ENCODE results near the gene PPIP5K1.

Gene PPIP5K1

GRCh38 chr15:43493703-43494472 lies 96.1 kb downstream of the PPIP5K1 start:
- no peak for TF ChIP-seq TCF12 (IDR thresholded peaks at IDR 0.05; ENCODE audit: low read depth)
- TF ChIP-seq MAX (IDR thresholded peaks at IDR 0.05) = no peak
- no peak for TF ChIP-seq RAD21 (IDR thresholded peaks at IDR 0.05; ENCODE audit: low read depth)
- TF ChIP-seq NFIC (IDR thresholded peaks at IDR 0.05) = no peak
- no peak for TF ChIP-seq ZBTB7A (IDR thresholded peaks at IDR 0.05; ENCODE audit: low read depth)
- no peak for TF ChIP-seq TEAD4 (IDR thresholded peaks at IDR 0.05)
- no peak for TF ChIP-seq YY1 (IDR thresholded peaks at IDR 0.05; ENCODE audit: low read depth)
- no peak for TF ChIP-seq REST (IDR thresholded peaks at IDR 0.05; ENCODE audit: low read depth)
- TF ChIP-seq TAF1 (IDR thresholded peaks at IDR 0.05; ENCODE audit: low read depth) = no peak
- TF ChIP-seq EP300 (IDR thresholded peaks at IDR 0.05; ENCODE audit: borderline replicate concordance) = no peak

GRCh38 chr15:43492673-43493601 lies 97.1 kb downstream of the PPIP5K1 start, which contains the start of gene TP53BP1:
TP53BP1 (minus strand) TSS chr15:43493156; CDS start chr15:43493043, 113 bp downstream.
- TF ChIP-seq FOXM1 (IDR thresholded peaks at IDR 0.05; ENCODE audit: borderline replicate concordance, low read depth) (no peak), RAD21 (IDR thresholded peaks at IDR 0.05; ENCODE audit: low read depth) (no peak), NFIC (IDR thresholded peaks at IDR 0.05) (no peak), ZBTB7A (IDR thresholded peaks at IDR 0.05; ENCODE audit: low read depth) (no peak; the same call in none of the 2 replicates), TAF1 (IDR thresholded peaks at IDR 0.05; ENCODE audit: low read depth) (peak; percentile 49), REST (IDR thresholded peaks at IDR 0.05; ENCODE audit: low read depth) (no peak), TCF12 (IDR thresholded peaks at IDR 0.05; ENCODE audit: low read depth) (no peak), CREB1 (IDR thresholded peaks at IDR 0.05; ENCODE audit: low read depth) (peak; percentile 88), CEBPB (IDR thresholded peaks at IDR 0.05) (no peak), TEAD4 (IDR thresholded peaks at IDR 0.05) (no peak), YY1 (IDR thresholded peaks at IDR 0.05; ENCODE audit: low read depth) (peak; percentile 83), MAX (IDR thresholded peaks at IDR 0.05) (peak; percentile 42; the same call in 1 of the 2 replicates)

- TF ChIP-seq CREB1 (IDR thresholded peaks at IDR 0.05; ENCODE audit: low read depth) = no peak
- no peak for TF ChIP-seq EP300 (IDR thresholded peaks at IDR 0.05; ENCODE audit: borderline replicate concordance)
- no peak for TF ChIP-seq CEBPB (IDR thresholded peaks at IDR 0.05)
- no peak for TF ChIP-seq TEAD4 (IDR thresholded peaks at IDR 0.05)
- TF ChIP-seq ZBTB7A (IDR thresholded peaks at IDR 0.05; ENCODE audit: low read depth) = no peak
- no peak for TF ChIP-seq NFIC (IDR thresholded peaks at IDR 0.05)
- no peak for TF ChIP-seq USF1 (IDR thresholded peaks at IDR 0.05)
- TF ChIP-seq RAD21 (IDR thresholded peaks at IDR 0.05; ENCODE audit: low read depth) = no peak
- TF ChIP-seq YY1 (IDR thresholded peaks at IDR 0.05; ENCODE audit: low read depth) = no peak
- no peak for TF ChIP-seq MAX (IDR thresholded peaks at IDR 0.05)
Measured at GRCh38 chr15:43492266-43492665, 97.7 kb downstream of the PPIP5K1 start.

- TF ChIP-seq RAD21 (IDR thresholded peaks at IDR 0.05; ENCODE audit: low read depth) = no peak
- TF ChIP-seq FOXM1 (IDR thresholded peaks at IDR 0.05; ENCODE audit: borderline replicate concordance, low read depth) = no peak
- TF ChIP-seq EP300 (IDR thresholded peaks at IDR 0.05; ENCODE audit: borderline replicate concordance) = no peak
- no peak for TF ChIP-seq CREB1 (IDR thresholded peaks at IDR 0.05; ENCODE audit: low read depth)
- TF ChIP-seq ZBTB7A (IDR thresholded peaks at IDR 0.05; ENCODE audit: low read depth) = no peak
- no peak for TF ChIP-seq NFIC (IDR thresholded peaks at IDR 0.05)
- TF ChIP-seq MAX (IDR thresholded peaks at IDR 0.05) = no peak
- no peak for TF ChIP-seq TEAD4 (IDR thresholded peaks at IDR 0.05)
- TF ChIP-seq EGR1 (IDR thresholded peaks at IDR 0.05) = no peak
- no peak for TF ChIP-seq YY1 (IDR thresholded peaks at IDR 0.05; ENCODE audit: low read depth)
- no peak for TF ChIP-seq REST (IDR thresholded peaks at IDR 0.05; ENCODE audit: low read depth)
- TF ChIP-seq TAF1 (IDR thresholded peaks at IDR 0.05; ENCODE audit: low read depth) = no peak
- no peak for TF ChIP-seq TCF12 (IDR thresholded peaks at IDR 0.05; ENCODE audit: low read depth)
- TF ChIP-seq USF1 (IDR thresholded peaks at IDR 0.05) = no peak
- TF ChIP-seq CEBPB (IDR thresholded peaks at IDR 0.05) = no peak
Measured at GRCh38 chr15:43489191-43489590, 100.8 kb downstream of the PPIP5K1 start.

Data from Ishikawa (cell line).